Thyroid gland (tissue), 4 donors: ENCODE measurements around the gene RPL28.

ENCODE experiments used
- CTCF ChIP-seq, 6 experiments: fragments of 200-600 bp in 3 of 6; fragments of 450-650 bp in 3 of 6; sonication (generic) in 3 of 6; IDR thresholded peaks; one replicate each; pipeline ENCODE4 v1.5.1; 2016 to 2019; ENCODE audit warnings: antibody characterized with exemption in 6 of 6, mild to moderate bottlenecking in 2 of 6, inconsistent platforms in 1 of 6, moderate library complexity in 1 of 6
- POLR2A ChIP-seq, 2 donors: fragments of 450-650 bp; IDR thresholded peaks; one replicate each; pipeline ENCODE4 v1.6.1; 2017; ENCODE audit warnings: antibody characterized with exemption in 2 of 2, mild to moderate bottlenecking in 2 of 2, moderate library complexity in 1 of 2

GRCh38 chr19:55383279-55384130, 2.2 kb upstream of the RPL28 start:
- TF ChIP-seq CTCF (IDR thresholded peaks at IDR 0.05): peak in 2 of 6 experiments; percentile 27 to 28
- TF ChIP-seq POLR2A (IDR thresholded peaks at IDR 0.05): no peak
